ENCODE measurements around the gene FAM120AOS.

The FAM120AOS gene

DNA sequence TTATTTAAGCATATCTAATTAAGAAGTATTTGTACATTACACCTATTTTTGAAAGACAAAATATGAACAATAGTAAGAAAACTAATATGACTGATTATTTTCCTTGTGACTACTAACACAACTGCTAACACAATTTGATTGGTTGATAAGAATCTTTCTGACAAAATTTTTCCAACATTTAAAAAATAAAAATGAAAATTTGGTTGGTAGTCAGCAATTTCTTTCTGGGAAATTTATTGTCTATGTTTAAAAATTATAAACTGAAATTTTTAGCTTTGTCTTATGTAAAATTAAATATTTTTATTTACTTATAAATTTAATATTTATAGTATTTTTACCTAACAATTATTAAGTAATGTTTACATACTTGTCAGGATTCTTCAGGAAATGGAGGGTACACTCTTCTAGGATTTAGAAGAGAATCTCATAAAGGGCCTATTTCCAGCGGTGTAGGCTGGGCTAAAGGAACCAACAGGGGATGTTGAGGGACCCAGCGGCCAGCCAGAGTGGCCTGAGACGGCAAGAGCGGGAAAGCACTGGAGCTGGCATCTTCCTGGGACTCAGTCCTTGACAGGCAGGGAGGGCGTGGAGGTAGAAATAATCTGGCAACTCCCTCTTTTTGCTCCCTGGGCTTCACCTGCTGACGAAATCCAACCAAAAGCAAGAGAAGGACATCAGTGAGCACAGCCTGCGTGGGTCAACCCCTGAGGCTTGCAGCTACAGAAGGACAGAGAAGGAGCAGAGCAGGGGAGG is 16.6 kb downstream of the FAM120AOS start:
- FAIRE-seq = peak; percentile 60

- FAIRE-seq = no peak
These were observed 17.2 kb downstream of the FAM120AOS start for GRCh38 chr9:93436218-93436617.

DNA sequence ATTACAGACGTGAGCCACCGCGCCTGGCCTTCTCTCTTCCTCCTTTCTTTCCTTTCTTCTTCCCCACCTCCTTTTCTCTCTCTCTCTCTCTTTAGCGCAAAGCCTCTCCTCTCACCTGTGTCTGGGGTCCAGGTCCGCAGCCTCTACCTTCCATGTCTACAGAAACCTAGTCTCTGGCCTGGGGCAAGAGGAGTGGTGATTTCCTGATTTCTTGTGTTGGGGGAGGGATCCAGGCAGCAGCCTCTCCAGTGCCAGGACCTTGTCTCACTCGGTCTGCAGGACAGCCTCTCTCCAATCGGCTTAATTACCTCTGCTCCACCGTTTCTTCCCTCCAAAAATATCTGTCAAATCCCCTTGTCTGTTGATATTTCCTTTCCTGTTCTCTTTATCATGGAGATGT is 18.0 kb downstream of the FAM120AOS start:
- FAIRE-seq = no peak

DNA sequence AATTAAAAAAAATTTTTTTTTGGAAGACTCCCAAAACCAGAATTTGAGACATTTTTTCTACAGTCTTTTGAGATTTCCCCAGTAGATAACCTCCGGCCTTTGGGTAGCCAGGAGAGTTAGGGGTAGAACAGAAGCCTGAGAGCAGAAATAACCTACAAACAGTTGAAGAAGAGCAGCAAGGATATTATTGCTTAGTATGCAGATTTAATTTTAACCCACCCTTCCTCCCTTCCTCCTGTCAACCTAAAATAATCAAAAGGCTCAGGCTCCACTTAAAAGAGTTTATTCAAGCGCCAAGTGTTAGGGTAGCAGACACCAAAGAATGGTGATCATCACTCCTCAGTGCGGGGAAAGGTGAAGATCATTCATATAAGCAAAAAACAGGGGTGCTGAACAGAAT is 19.3 kb downstream of the FAM120AOS start:
- no peak for FAIRE-seq

GRCh38 chr9:93432964-93433363 is 20.4 kb downstream of the FAM120AOS start:
- FAIRE-seq = no peak

DNA sequence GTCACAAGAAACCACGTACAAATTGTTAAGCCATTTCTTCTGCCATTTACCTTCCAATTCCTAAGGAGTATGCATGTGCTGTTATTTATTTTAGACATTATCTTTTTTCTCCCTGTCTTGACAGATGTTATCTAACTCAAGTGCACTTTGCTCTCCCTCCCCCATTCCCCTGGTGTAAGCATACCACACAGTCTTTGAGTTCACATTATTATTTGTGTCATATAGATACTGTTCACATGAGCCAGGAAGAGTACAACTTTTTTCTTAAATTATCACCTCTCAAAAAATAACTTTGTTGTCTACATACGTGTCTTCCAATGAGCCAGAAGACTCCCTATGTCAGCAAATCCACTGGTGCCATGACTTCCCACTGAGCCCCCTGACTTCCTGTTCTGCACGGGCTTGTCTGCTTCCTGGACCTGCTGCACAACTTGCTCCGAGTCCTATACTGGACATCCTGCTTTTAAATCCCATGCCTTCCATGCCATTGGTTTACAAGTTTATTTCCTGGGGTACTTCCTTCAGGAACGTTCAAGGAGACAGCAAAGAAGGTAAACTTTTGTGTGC is 21.8 kb downstream of the FAM120AOS start:
- no peak for FAIRE-seq

GRCh38 chr9:93427655-93428379 is 25.6 kb downstream of the FAM120AOS start:
- no peak for FAIRE-seq

GRCh38 chr9:93422977-93423616 is 30.3 kb downstream of the FAM120AOS start:
- FAIRE-seq = no peak

- no peak for FAIRE-seq
These were observed 34.4 kb downstream of the FAM120AOS start for GRCh38 chr9:93419023-93419422.

DNA sequence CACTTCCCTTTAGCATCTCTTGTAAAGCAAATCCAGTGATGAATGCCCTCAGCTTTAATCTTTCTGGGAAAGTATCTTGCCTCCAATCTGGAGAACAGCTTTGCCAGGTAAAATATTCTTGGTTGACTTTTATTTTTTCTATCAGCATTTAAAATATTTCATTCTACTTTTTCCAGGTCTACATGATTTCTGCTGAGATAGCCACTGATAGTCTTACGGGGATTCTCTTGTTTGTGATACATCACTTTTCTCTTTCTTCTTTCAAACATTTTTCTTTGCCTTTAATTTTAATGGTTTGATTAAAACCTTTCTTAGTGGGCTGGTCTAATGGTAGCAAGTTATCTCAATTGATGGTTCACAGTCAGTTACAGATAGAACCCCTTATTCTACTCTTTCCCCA is 35.8 kb downstream of the FAM120AOS start:
- FAIRE-seq = no peak

DNA sequence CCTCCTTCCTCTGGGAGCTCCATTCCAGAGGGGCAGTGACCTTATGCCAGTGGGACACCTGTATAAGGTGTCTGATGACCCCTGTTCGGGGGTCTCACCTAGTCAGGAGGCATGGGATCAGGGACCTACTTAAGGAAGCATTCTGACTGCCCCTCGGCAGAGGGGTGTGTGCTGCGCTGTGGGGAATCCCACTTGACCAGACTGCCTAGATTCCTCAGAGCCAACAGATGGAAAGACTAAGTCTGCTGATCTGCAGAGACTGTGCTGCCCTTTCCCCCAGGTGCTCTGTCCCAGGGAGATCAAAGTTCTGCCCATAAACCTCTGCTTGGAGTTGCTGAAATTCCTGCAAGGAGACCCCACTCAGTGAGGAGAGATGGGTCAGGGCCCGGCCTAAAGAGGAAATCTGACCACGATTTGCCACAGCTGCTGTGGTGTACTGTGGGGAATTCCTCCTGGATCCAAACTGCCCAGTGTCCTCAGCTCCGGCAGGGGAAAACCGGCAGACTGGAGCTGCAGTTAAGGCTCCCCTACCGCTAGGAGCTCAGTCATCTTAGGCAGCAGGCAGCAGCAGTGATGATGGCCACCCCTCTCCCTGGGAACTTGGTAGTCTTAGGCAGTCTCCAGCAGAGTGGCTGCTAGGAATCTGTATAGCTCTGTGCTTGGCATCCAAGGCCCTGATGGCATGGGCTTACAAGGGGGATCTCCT is 36.7 kb downstream of the FAM120AOS start:
- no peak for FAIRE-seq

DNA sequence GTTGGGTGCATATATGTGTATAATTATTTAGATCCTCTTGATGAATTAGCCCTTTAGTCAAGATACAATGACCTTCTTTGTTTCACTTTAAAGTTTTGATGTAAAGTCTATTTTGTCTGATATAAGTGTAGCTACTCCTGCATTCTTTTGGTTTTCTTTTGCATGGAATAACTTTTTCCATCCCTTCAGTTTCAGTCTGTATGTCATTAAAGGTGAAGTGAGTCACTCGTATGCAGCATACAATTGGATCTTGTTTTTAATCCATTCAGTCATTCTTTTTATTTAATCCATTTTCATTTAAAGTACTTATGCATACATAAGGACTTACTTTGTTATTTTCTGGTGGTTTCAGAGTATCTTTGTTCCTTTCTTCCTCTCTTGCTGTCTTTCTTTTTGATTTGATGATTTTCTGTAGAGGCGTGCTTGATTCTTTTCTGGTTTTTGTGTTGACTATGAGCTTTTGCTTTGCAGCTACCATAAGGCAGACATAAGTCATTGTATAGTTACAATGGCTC is 38.1 kb downstream of the FAM120AOS start:
- no peak for FAIRE-seq

- FAIRE-seq = no peak
These were observed 39.9 kb downstream of the FAM120AOS start for GRCh38 chr9:93413530-93413929.

DNA sequence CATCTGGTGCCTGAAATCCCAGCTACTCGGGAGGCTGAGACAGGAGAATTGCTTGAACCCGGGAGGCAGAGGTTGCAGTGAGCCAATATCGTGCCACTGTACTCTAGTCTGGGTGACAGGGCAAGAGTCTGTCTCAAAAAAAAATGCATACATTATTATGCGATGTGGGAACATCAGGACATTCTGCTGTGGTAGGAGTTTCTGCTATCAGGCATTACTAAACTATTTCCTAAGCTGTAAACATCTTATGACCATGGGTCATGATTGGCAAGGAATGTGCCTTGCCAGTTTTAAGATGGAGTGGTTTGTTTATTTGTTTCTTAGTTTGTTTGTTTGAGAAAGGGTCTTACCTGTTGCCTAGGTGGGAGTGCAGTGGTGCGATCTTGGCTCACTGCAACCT is 47.0 kb downstream of the FAM120AOS start:
- FAIRE-seq = no peak

GRCh38 chr9:93398471-93398870 is 54.9 kb downstream of the FAM120AOS start:
- no peak for FAIRE-seq

DNA sequence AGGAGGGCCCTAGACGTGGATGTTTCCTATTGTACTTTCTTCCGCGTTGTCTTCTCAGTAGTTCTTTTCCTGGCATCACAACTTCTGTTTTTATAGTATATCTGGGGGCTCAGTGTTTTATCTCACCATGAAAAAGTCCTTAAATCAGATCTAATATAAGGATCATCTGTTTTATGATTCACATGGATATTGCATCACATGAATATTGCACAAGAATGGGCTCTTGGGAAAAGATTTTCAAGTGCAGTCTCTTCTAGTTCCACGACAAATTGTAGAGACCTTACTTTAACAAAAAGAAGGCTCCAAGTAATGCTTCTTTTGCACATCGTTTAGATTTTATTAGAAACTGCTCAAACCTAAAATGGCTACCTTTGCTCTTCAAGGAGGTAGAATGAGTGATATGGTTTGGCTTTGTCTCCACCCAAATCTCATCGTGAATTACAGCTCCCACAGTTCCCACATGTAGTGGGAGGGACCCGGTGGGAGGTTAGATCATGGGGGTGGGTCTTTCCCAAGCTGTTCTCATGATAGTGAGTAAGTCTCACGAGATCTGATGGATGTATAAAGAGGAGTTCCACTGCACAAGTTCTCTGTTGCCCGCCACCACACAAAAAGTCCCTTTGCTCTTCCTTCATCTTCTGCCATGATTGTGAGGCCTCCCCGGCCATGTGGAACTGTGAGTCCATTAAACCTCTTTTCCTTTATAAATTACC is 55.6 kb downstream of the FAM120AOS start:
- FAIRE-seq = no peak

All from colon (tissue), 2 donors.